HFF-Myc (cell line): ENCODE measurements around the gene ORC3.
"Not testable (repeated sequence)": the region's sequence is repeated elsewhere in the genome, so short reads cannot be mapped to it uniquely, and the experiment has no call there.

Source experiments
- DNase-seq: peaks from one replicate; pipeline ENCODE4 v3.0.0-alpha.2; 2011; ENCODE audit warnings: low read depth; ENCODE audit errors: extremely low read depth
- H3K4me3 ChIP-seq: replicated peaks from 2 replicates; pipeline ENCODE4 v1.5.1; 2011; ENCODE audit warnings: low read depth, mild to moderate bottlenecking, control low read depth, low read length
- TF ChIP-seq, protein P1 (sequence below): IDR thresholded peaks from 2 replicates; pipeline ENCODE4 v1.5.1; 2012; ENCODE audit warnings: mild to moderate bottlenecking, low read depth, low read length, control low read depth; ENCODE audit errors: missing control alignments

The ORC3 gene

DNA sequence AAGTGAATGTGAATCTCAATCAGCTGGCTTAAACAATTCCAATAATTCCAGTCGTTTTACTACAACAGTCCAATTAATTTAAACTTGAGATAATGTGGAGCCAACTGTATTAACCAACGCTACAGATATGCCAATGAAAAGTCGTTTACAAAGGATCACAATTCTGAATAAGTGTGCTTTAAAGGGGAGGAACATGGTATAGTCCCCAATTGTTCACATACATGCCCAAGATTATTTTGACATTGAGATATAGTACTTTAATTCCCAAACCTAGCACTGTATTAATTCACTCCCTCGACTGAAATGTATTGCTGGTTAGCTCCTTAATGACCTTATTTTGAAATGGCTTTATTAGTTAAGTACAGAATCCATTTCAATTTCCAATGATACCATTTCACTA lies 109.6 kb downstream of the ORC3 start:
- H3K4me3 ChIP-seq, result peak overlapping the region; percentile 82
- no peak for DNase-seq
- TF ChIP-seq, protein P1, sequence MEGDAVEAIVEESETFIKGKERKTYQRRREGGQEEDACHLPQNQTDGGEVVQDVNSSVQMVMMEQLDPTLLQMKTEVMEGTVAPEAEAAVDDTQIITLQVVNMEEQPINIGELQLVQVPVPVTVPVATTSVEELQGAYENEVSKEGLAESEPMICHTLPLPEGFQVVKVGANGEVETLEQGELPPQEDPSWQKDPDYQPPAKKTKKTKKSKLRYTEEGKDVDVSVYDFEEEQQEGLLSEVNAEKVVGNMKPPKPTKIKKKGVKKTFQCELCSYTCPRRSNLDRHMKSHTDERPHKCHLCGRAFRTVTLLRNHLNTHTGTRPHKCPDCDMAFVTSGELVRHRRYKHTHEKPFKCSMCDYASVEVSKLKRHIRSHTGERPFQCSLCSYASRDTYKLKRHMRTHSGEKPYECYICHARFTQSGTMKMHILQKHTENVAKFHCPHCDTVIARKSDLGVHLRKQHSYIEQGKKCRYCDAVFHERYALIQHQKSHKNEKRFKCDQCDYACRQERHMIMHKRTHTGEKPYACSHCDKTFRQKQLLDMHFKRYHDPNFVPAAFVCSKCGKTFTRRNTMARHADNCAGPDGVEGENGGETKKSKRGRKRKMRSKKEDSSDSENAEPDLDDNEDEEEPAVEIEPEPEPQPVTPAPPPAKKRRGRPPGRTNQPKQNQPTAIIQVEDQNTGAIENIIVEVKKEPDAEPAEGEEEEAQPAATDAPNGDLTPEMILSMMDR, result no peak

- TF ChIP-seq, protein P1, result no peak
- peak; percentile 53 for DNase-seq
- H3K4me3 ChIP-seq, result peak overlapping the region; percentile 82
These were observed 110.7 kb downstream of the ORC3 start for GRCh38 chr6:87700397-87701343.

GRCh38 chr6:87701344-87701675 lies 111.4 kb downstream of the ORC3 start:
- DNase-seq, result no peak
- TF ChIP-seq, protein P1, result no peak
- H3K4me3 ChIP-seq, result peak overlapping the region; percentile 82

DNA sequence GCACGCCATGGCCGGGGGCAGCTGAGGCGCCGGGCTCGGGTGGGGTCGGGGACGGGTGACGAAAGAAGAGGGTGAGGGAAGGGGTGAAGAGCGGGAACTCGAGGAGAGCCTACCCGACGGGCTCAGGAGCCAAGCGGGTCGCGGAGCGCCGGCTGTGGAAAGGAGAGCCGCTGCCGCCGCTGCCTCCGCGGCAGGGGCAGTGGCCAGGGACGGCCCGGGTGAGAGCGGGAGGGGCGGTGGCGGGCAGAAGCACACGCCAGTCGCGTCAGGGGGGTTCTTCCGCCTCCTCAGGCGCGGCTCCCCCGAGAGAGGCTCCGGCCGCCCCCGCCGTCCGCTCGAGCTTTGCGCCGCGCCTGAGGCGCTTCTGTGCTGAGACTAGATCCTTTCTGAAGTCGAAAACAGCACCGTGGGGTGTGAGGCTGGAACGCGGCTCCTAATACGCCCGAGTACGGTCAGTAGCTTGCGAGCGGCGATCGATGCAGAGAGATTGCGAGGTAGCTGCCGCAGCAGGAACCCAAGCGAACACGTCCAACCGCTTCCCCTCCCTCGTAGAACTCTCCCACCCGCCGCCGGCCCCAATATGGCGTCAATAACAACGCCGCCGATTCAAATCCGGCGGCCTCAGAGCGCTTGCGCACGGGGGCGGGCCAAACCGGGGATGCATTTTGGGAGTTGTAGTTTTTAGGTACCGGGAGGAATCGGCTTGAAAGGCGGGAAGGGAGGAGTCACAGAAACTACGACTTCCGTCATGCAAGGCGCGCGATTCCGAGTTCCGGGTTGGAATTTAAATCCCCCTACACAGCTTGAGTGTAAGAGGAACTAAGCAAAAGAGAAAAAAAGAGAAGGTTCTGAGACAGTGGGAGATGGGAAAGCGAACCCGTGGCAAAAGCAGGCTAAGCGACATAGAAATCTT lies 112.0 kb downstream of the ORC3 start, which contains the start of gene AKIRIN2:
Gene AKIRIN2 (minus strand): TSS at position 558 of the 913 bp plus-strand sequence. CDS start 549 bp downstream, at position 9.
- peak within 1 kb of the TSS; percentile 82 for H3K4me3 ChIP-seq
- DNase-seq, result peak; percentile 98
- TF ChIP-seq, protein P1, result no peak

- TF ChIP-seq, protein P1, result no peak
- peak overlapping the region; percentile 82 for H3K4me3 ChIP-seq
- no peak for DNase-seq
These were observed 112.6 kb downstream of the ORC3 start for GRCh38 chr6:87702589-87702945.

- peak overlapping the region; percentile 82 for H3K4me3 ChIP-seq
- DNase-seq, result not testable (repeated sequence)
These were observed 113.1 kb downstream of the ORC3 start for GRCh38 chr6:87703039-87703438.

- TF ChIP-seq, protein P1, result no peak
- no peak overlapping the region for H3K4me3 ChIP-seq
- no peak for DNase-seq
These were observed 115.2 kb downstream of the ORC3 start for GRCh38 chr6:87705070-87705691.
